K562 (cell line): ENCODE results near the gene DENND1A. TPM values are rescaled to one million over a fixed set of nuclear protein-coding genes. Genes with fewer than 3 reads are reported as not detected.

Experiments
- ATAC-seq: fragments of 200-7000 bp; cut with Tn5 transposase; 3 replicates; pipeline ENCODE4 v1.9.1; 2020; ENCODE audit warnings: moderate library complexity
- BruUV-seq: library from RNA; stranded (reverse); fragments of 400-500 nt; replicated peaks from 2 replicates; lab custom pipeline; 2021; lab: Mats Ljungman, UMichigan
- CTCF ChIA-PET: fragments of 300-600 bp; formaldehyde crosslinking; extraction: SDS; loops from one replicate; lab custom pipeline; 2021; ENCODE audit warnings: low intra/inter-chr PET ratio; lab: Yijun Ruan, JAX
- POLR2A ChIA-PET: fragments of 300-600, 350-650 bp; sonication (Branson Sonifier 250); formaldehyde crosslinking; extraction: SDS; loops from one replicate; lab custom pipeline; 2021; ENCODE audit warnings: antibody characterized with exemption, inconsistent platforms; lab: Yijun Ruan, JAX
- DNase-seq, 4 experiments: peaks; one replicate each; pipeline versions ENCODE4 v3.0.0 to v3.0.0-alpha.2; 2011 to 2018; ENCODE audit warnings: low spot score in 3 of 4, mixed read lengths in 3 of 4; ENCODE audit errors: extremely low read depth in 1 of 4
- FAIRE-seq: peaks from 2 replicates; lab custom pipeline; 2011; peaks lifted over from hg19 to GRCh38; lab: Jason Lieb, UNC
- H2AFZ ChIP-seq: 2 replicates; pipeline ENCODE4 v1.6.0; 2011; ENCODE audit warnings: low read depth, low read length, control low read depth, inconsistent platforms
- H3K27ac ChIP-seq: fragments of 200-600 bp; 3 replicates; pipeline ENCODE4 v1.8.0; 2011; ENCODE audit warnings: low read depth, mild to moderate bottlenecking, control low read depth, inconsistent platforms, low read length, moderate library complexity, mixed read lengths; ENCODE audit errors: extremely low read depth
- H3K27me3 ChIP-seq, 2 experiments: fragments of 300-600 bp in 1 of 2; 2 replicates in 1 of 2; 3 replicates in 1 of 2; pipeline versions ENCODE4 v1.6.0 to v1.8.0; 2011; ENCODE audit warnings: inconsistent platforms in 2 of 2, low read length in 2 of 2, mild to moderate bottlenecking in 1 of 2, mixed read lengths in 1 of 2, moderate library complexity in 1 of 2; ENCODE audit not compliant: control insufficient read depth in 2 of 2, insufficient read depth in 2 of 2
- H3K36me3 ChIP-seq: fragments of 300-600 bp; 3 replicates; pipeline ENCODE4 v1.8.0; 2011; ENCODE audit warnings: mild to moderate bottlenecking, low read length, inconsistent platforms; ENCODE audit not compliant: control insufficient read depth, insufficient read depth
- H3K4me1 ChIP-seq, 2 experiments: fragments of 200-600 bp in 1 of 2; replicated peaks in 1 of 2; 2 replicates in 1 of 2; 3 replicates in 1 of 2; pipeline versions ENCODE4 v1.5.1 to v1.8.0; 2011; ENCODE audit warnings: inconsistent platforms in 2 of 2, low read length in 2 of 2, mild to moderate bottlenecking in 1 of 2, mixed read lengths in 1 of 2, moderate library complexity in 1 of 2; ENCODE audit not compliant: control insufficient read depth in 2 of 2, insufficient read depth in 2 of 2
- H3K4me2 ChIP-seq: 2 replicates; pipeline ENCODE4 v1.6.1; 2011; ENCODE audit warnings: low read length, control low read depth, inconsistent platforms, mixed read lengths; ENCODE audit not compliant: insufficient read depth
- H3K4me3 ChIP-seq: fragments of 200-600 bp; sonication (generic), shearing (Covaris generic); 2 replicates; pipeline ENCODE4 v1.5.1; 2016; ENCODE audit warnings: control low read depth, inconsistent platforms
- H3K79me2 ChIP-seq: fragments of 200-600 bp; 3 replicates; pipeline ENCODE4 v1.8.0; 2011; ENCODE audit warnings: low read length, inconsistent platforms; ENCODE audit not compliant: control insufficient read depth, insufficient read depth
- H3K9ac ChIP-seq, 2 experiments: 2 replicates each; pipeline versions ENCODE4 v1.6.0 to v1.6.1; 2011; ENCODE audit warnings: low read depth in 2 of 2, low read length in 2 of 2, control low read depth in 1 of 2, inconsistent platforms in 1 of 2, mild to moderate bottlenecking in 1 of 2, mixed read lengths in 1 of 2; ENCODE audit not compliant: insufficient read depth in 1 of 2
- H3K9me1 ChIP-seq: one replicate; pipeline ENCODE4 v1.6.0; 2011; ENCODE audit warnings: inconsistent platforms, mild to moderate bottlenecking, low read length, moderate library complexity; ENCODE audit not compliant: control insufficient read depth, insufficient read depth
- H3K9me3 ChIP-seq: replicated peaks from 2 replicates; pipeline ENCODE4 v1.5.1; 2011; ENCODE audit warnings: low read depth, low read length, inconsistent platforms; ENCODE audit not compliant: control insufficient read depth, insufficient read depth
- H4K20me1 ChIP-seq: replicated peaks from 2 replicates; pipeline ENCODE4 v1.6.1; 2011; ENCODE audit warnings: low read length, inconsistent platforms, mixed read lengths; ENCODE audit not compliant: control insufficient read depth, insufficient read depth
- ESRRB ChIP-seq: fragments of 250-450 bp; sonication (Bioruptor Pico); IDR thresholded peaks from 2 replicates; pipeline ENCODE4 v1.5.0; 2020; ENCODE audit warnings: mild to moderate bottlenecking, moderate library complexity, borderline replicate concordance
- EZH2 ChIP-seq: IDR thresholded peaks from 2 replicates; pipeline ENCODE4 v1.6.1; 2012; ENCODE audit warnings: low read depth, mild to moderate bottlenecking, inconsistent platforms, low read length, borderline replicate concordance
- JUND ChIP-seq, 2 experiments: IDR thresholded peaks; 2 replicates in 1 of 2; 3 replicates in 1 of 2; pipeline ENCODE4 v1.6.1; 2011; ENCODE audit warnings: borderline replicate concordance in 2 of 2, low read depth in 2 of 2, low read length in 2 of 2, improper control_type of control experiment in 1 of 2, missing biosample characterization in 1 of 2, missing genetic modification characterization in 1 of 2, missing genetic modification reagents in 1 of 2
- MECOM ChIP-seq: fragments of 250-450 bp; sonication (Bioruptor Pico); IDR thresholded peaks from 2 replicates; pipeline ENCODE4 v1.8.0; 2022; ENCODE audit warnings: inconsistent platforms
- NEUROD1 ChIP-seq: fragments of 150-350 bp; IDR thresholded peaks from 2 replicates; pipeline ENCODE4 v1.6.1; 2014; ENCODE audit warnings: borderline replicate concordance, low read length, low read depth; ENCODE audit not compliant: partially characterized antibody
- NFE2L1 ChIP-seq: fragments of 450-650 bp; IDR thresholded peaks from 2 replicates; pipeline ENCODE4 v1.6.1; 2016; ENCODE audit warnings: missing genetic modification characterization, low read depth, mild to moderate bottlenecking, missing compliant biosample characterization, moderate library complexity, borderline replicate concordance
- POU5F1 ChIP-seq: fragments of 150-350 bp; IDR thresholded peaks from 2 replicates; pipeline ENCODE4 v1.6.1; 2014; ENCODE audit warnings: borderline replicate concordance, low read length, low read depth, mild to moderate bottlenecking; ENCODE audit not compliant: partially characterized antibody
- STAT5A ChIP-seq: IDR thresholded peaks from 2 replicates; pipeline ENCODE4 v1.6.1; 2012; ENCODE audit warnings: low read length, inconsistent platforms, borderline replicate concordance
- SUPT5H ChIP-seq: fragments of 450-650 bp; IDR thresholded peaks from 2 replicates; pipeline ENCODE4 v1.6.1; 2016
- ZNF263 ChIP-seq: sonication (generic); formaldehyde crosslinking; IDR thresholded peaks from 2 replicates; pipeline ENCODE4 v1.8.0; 2022; ENCODE audit warnings: mild to moderate bottlenecking, missing genetic modification reagents, borderline replicate concordance
- ZNF707 ChIP-seq: fragments of 250-450 bp; sonication (Bioruptor Pico); conservative IDR thresholded peaks from 2 replicates; pipeline ENCODE4 v1.8.0; 2022; ENCODE audit warnings: inconsistent platforms, mild to moderate bottlenecking, moderate library complexity
- WGBS: fragments of 100-300 bp; shearing (Covaris generic); methylation state at CpG from one replicate; pipeline ENCODE4 v1.1.6; 2016; ENCODE audit warnings: low coverage, mixed read lengths; ENCODE audit not compliant: insufficient coverage; ENCODE audit errors: missing lambda C conversion rate; 5-methylcytosine and 5-hydroxymethylcytosine counted together
- in situ Hi-C: fragments of 300-500 bp; cut with MboI; formaldehyde crosslinking; loops from 4 replicates; pipeline ENCODE4 v1.15.0; 2018; ENCODE audit warnings: inconsistent platforms, mixed read lengths
- intact Hi-C: fragments of 100-400 bp; cut with micrococcal nuclease; formaldehyde crosslinking; loops from 2 replicates; pipeline ENCODE4 v1.14.2; 2022
- polyA plus RNA-seq, 8 experiments: library from polyadenylated mRNA; depleted of rRNA in 4 of 8; stranded (reverse) in 5 of 8; unstranded in 3 of 8; fragments of >200 nt; fragmentation: Nextera tagmentation in 2 of 8; fragmentation: Illumina TruSeq in 1 of 8; extraction: Ambion mirVana in 2 of 8; extraction: Trizol in 1 of 8; gene quantifications; 2 replicates each; pipeline versions ENCODE4 v1.2.1 to v1.2.3, GENCODE V29; 2011 to 2014; ENCODE audit warnings: inconsistent platforms in 1 of 8, missing spikeins in 1 of 8
- total RNA-seq, 7 experiments: library from RNA; depleted of rRNA in 6 of 7; stranded (reverse); fragments of >200 nt in 6 of 7; fragmentation: Illumina TruSeq in 2 of 7; extraction: Trizol in 2 of 7; gene quantifications; 2 replicates each; pipeline versions ENCODE4 v1.2.1 to v1.2.3, GENCODE V29; 2011 to 2021; ENCODE audit warnings: low replicate concordance in 1 of 7
- TF ChIP-seq, protein P1 (sequence below): fragments of 250-450 bp; sonication (Bioruptor Pico); IDR thresholded peaks from 2 replicates; pipeline ENCODE4 v1.4.0; 2020; ENCODE audit warnings: mild to moderate bottlenecking, moderate library complexity
- TF ChIP-seq, protein P2 (sequence below): sonication (generic); formaldehyde crosslinking; IDR thresholded peaks from 2 replicates; pipeline ENCODE4 v1.8.0; 2023; ENCODE audit warnings: mild to moderate bottlenecking, missing genetic modification reagents
- TF ChIP-seq, protein P3 (sequence below): fragments of 150-350 bp; conservative IDR thresholded peaks from 2 replicates; pipeline ENCODE4 v1.6.1; 2014; ENCODE audit warnings: low read length

Gene DENND1A
- total and polyA plus RNA-seq, 9 of the 15 experiments (the other 6 are each of a cell fraction or from before 2014, with no cell fraction given): 7.6 to 29.5 (median 15.7) TPM

DNA sequence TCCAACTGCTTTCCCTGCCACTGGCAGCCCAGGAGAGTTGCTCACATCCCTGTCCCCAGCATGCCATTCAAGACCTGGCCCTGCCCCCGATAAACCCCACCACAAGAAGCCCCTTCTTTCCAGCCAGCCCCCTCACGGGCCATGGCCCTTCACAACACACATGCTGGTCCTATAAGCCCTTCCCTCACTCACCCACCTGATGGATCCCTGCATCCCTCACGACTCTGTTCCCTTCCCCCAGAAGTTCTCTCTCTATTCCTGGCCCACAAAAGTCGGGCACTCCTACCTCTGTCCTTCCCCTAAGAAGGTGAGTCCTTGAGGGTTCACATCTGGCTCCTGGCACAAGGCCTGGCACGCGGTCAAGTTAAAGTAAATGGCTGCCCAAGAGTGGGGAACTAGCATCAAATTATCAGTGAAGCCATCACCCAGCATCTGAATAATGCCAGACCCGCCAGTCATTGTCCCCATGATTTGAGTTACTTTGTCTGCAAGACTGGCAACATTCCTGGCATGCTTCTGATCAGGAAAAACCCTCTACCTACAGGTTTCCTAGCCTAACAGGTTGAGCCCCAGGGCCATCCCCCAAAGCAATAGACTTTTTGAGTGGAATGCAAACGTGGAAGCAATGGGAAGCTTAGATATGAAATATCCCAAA lies 508.0 kb downstream of the DENND1A start:
- intact Hi-C loops (no loop called here), in situ Hi-C loops (no loop called here)
- Histone ChIP-seq H3K4me2 (no peak overlapping the region), H3K36me3 (no peaks in the 10 kb centered on the region), H3K9ac (no peak overlapping the region), H3K4me3 (no peak overlapping the region), H3K79me2 (no peaks in the 10 kb centered on the region), H4K20me1 (no peaks in the 10 kb centered on the region; the same call in none of the 2 replicates), H3K9me1 (no peaks in the 10 kb centered on the region), H3K27ac (no peak overlapping the region), H3K4me1 (no peaks in the 10 kb centered on the region), H3K27me3 (no peaks in the 10 kb centered on the region), H3K9me3 (no peaks in the 10 kb centered on the region), H2AFZ (no peak overlapping the region)
- FAIRE-seq (no peak), DNase-seq (no peak), ATAC-seq (no peak)
- ChIA-PET CTCF (no interaction called here), POLR2A (interaction anchor here (0.6 to 1.5 kb wide), 4 partner anchors 9 to 967 kb away, joined by 3 to 4 read pairs (median 4); no protein-coding TSS in a partner anchor)
- 37% methylated on average over 8 of the region's 8 CpGs for WGBS
- BruUV-seq: no TSS peak
- no peak for TF ChIP-seq EZH2
- TF ChIP-seq NEUROD1: no peak
- TF ChIP-seq, protein P1, sequence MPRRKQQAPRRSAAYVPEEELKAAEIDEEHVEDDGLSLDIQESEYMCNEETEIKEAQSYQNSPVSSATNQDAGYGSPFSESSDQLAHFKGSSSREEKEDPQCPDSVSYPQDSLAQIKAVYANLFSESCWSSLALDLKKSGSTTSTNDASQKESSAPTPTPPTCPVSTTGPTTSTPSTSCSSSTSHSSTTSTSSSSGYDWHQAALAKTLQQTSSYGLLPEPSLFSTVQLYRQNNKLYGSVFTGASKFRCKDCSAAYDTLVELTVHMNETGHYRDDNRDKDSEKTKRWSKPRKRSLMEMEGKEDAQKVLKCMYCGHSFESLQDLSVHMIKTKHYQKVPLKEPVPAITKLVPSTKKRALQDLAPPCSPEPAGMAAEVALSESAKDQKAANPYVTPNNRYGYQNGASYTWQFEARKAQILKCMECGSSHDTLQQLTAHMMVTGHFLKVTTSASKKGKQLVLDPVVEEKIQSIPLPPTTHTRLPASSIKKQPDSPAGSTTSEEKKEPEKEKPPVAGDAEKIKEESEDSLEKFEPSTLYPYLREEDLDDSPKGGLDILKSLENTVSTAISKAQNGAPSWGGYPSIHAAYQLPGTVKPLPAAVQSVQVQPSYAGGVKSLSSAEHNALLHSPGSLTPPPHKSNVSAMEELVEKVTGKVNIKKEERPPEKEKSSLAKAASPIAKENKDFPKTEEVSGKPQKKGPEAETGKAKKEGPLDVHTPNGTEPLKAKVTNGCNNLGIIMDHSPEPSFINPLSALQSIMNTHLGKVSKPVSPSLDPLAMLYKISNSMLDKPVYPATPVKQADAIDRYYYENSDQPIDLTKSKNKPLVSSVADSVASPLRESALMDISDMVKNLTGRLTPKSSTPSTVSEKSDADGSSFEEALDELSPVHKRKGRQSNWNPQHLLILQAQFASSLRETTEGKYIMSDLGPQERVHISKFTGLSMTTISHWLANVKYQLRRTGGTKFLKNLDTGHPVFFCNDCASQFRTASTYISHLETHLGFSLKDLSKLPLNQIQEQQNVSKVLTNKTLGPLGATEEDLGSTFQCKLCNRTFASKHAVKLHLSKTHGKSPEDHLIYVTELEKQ (CRISPR knock-in tag): no peak
- no peak for TF ChIP-seq SUPT5H
- no peak for TF ChIP-seq MECOM (CRISPR knock-in tag)
- TF ChIP-seq STAT5A: no peak
- no peak for TF ChIP-seq POU5F1
- TF ChIP-seq ZNF707 (CRISPR knock-in tag): no peak
- no peak for TF ChIP-seq ZNF263 (CRISPR knock-in tag)
- TF ChIP-seq, protein P2, sequence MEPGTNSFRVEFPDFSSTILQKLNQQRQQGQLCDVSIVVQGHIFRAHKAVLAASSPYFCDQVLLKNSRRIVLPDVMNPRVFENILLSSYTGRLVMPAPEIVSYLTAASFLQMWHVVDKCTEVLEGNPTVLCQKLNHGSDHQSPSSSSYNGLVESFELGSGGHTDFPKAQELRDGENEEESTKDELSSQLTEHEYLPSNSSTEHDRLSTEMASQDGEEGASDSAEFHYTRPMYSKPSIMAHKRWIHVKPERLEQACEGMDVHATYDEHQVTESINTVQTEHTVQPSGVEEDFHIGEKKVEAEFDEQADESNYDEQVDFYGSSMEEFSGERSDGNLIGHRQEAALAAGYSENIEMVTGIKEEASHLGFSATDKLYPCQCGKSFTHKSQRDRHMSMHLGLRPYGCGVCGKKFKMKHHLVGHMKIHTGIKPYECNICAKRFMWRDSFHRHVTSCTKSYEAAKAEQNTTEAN: no peak
- TF ChIP-seq JUND (IDR thresholded peaks at IDR 0.05; ENCODE audit: borderline replicate concordance, low read depth, low read length): no peak
- TF ChIP-seq JUND (tag; IDR thresholded peaks at IDR 0.05; ENCODE audit: borderline replicate concordance, low read depth, low read length): no peak
- TF ChIP-seq NFE2L1 (tag): no peak
- TF ChIP-seq, protein P3, sequence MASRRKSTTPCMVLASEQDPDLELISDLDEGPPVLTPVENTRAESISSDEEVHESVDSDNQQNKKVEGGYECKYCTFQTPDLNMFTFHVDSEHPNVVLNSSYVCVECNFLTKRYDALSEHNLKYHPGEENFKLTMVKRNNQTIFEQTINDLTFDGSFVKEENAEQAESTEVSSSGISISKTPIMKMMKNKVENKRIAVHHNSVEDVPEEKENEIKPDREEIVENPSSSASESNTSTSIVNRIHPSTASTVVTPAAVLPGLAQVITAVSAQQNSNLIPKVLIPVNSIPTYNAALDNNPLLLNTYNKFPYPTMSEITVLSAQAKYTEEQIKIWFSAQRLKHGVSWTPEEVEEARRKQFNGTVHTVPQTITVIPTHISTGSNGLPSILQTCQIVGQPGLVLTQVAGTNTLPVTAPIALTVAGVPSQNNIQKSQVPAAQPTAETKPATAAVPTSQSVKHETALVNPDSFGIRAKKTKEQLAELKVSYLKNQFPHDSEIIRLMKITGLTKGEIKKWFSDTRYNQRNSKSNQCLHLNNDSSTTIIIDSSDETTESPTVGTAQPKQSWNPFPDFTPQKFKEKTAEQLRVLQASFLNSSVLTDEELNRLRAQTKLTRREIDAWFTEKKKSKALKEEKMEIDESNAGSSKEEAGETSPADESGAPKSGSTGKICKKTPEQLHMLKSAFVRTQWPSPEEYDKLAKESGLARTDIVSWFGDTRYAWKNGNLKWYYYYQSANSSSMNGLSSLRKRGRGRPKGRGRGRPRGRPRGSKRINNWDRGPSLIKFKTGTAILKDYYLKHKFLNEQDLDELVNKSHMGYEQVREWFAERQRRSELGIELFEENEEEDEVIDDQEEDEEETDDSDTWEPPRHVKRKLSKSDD: no peak
- TF ChIP-seq ESRRB: no peak
